Activated CD4-positive, alpha-beta memory T cell treated with anti-CD3 and anti-CD28 coated beads for 36 hours (primary cell): ENCODE data around the gene RNF14. TPM values are rescaled to one million over a fixed set of nuclear protein-coding genes. Genes with fewer than 3 reads are reported as not detected.

Experiments used
- CTCF ChIA-PET: fragments of 350-600 bp; sonication (Branson Sonifier 250); formaldehyde crosslinking; loops from one replicate; lab custom pipeline; 2021; ENCODE audit warnings: antibody characterized with exemption, inconsistent platforms; lab: Charles Lee
- POLR2A ChIA-PET: fragments of 350-600 bp; sonication (Branson Sonifier 250); formaldehyde crosslinking; loops from one replicate; lab custom pipeline; 2021; ENCODE audit warnings: antibody characterized with exemption; lab: Charles Lee
- DNase-seq: peaks from one replicate; pipeline ENCODE4 v3.0.0-alpha.2; 2020
- H3K27ac Mint-ChIP-seq: one replicate; pipeline ENCODE4 v1.8.0; 2021; ENCODE audit warnings: mixed read lengths
- H3K27me3 Mint-ChIP-seq: one replicate; pipeline ENCODE4 v1.8.0; 2021; ENCODE audit warnings: mixed read lengths
- H3K36me3 Mint-ChIP-seq: one replicate; pipeline ENCODE4 v1.8.0; 2021; ENCODE audit warnings: mixed read lengths
- H3K4me1 Mint-ChIP-seq: one replicate; pipeline ENCODE4 v1.8.0; 2021; ENCODE audit warnings: low read depth, mixed read lengths
- H3K4me3 Mint-ChIP-seq: one replicate; pipeline ENCODE4 v1.8.0; 2021; ENCODE audit warnings: mild to moderate bottlenecking, mixed read lengths
- H3K9me3 Mint-ChIP-seq: one replicate; pipeline ENCODE4 v1.8.0; 2021; ENCODE audit warnings: mixed read lengths
- intact Hi-C: fragments of 100-400 bp; cut with micrococcal nuclease; formaldehyde crosslinking; loops from one replicate; pipeline ENCODE4 v1.15.1; 2023
- total RNA-seq, 2 experiments: library from RNA; stranded (reverse); gene quantifications; one replicate each; pipeline ENCODE4 v1.2.3, GENCODE V29; 2021

Gene RNF14
- total RNA-seq, 2 experiments from 2014 or later = 34.6 to 39.5 TPM

GRCh38 chr5:141934099-141934844 is 34.6 kb upstream of the RNF14 start:
- H3K27ac Mint-ChIP-seq = no peak overlapping the region
- no peak for DNase-seq
- no peaks in the 10 kb centered on the region for H3K9me3 Mint-ChIP-seq
- no peaks in the 10 kb centered on the region for H3K4me1 Mint-ChIP-seq
- peaks cover 26% of the 10 kb centered on the region for H3K36me3 Mint-ChIP-seq
- POLR2A ChIA-PET = no interaction called here
- intact Hi-C loops = no loop called here
- H3K4me3 Mint-ChIP-seq = no peak overlapping the region
- H3K27me3 Mint-ChIP-seq = no peaks in the 10 kb centered on the region
- CTCF ChIA-PET = interaction anchor here (0.6 kb wide), 1 partner anchor 26 kb away, joined by 3 read pairs; no protein-coding TSS in a partner anchor

- no peak overlapping the region for H3K27ac Mint-ChIP-seq
- no peak for DNase-seq
- ChIA-PET CTCF (no interaction called here), POLR2A (no interaction called here)
- peaks cover 26% of the 10 kb centered on the region for H3K36me3 Mint-ChIP-seq
- no peaks in the 10 kb centered on the region for H3K27me3 Mint-ChIP-seq
- H3K4me3 Mint-ChIP-seq = no peak overlapping the region
- intact Hi-C loops = no loop called here
- no peaks in the 10 kb centered on the region for H3K9me3 Mint-ChIP-seq
- no peaks in the 10 kb centered on the region for H3K4me1 Mint-ChIP-seq
Measured at GRCh38 chr5:141935538-141935937, 33.4 kb upstream of the RNF14 start.

- Mint-ChIP-seq H3K9me3 (no peaks in the 10 kb centered on the region), H3K36me3 (peaks cover 5% of the 10 kb centered on the region), H3K4me3 (no peak overlapping the region), H3K27ac (peak overlapping the region; percentile 21), H3K4me1 (peaks cover 2% of the 10 kb centered on the region), H3K27me3 (no peaks in the 10 kb centered on the region)
- no peak for DNase-seq
- CTCF ChIA-PET = interaction anchor here (0.9 to 9.4 kb wide), 2 partner anchors 18 to 249 kb away, joined by 3 to 78 read pairs; partner anchors contain the start of gene PCDH12
- intact Hi-C loops = no loop called here
- POLR2A ChIA-PET = no interaction called here
Measured at GRCh38 chr5:141940695-141941271, 28.1 kb upstream of the RNF14 start.

- intact Hi-C loops = no loop called here
- Mint-ChIP-seq H3K9me3 (no peaks in the 10 kb centered on the region), H3K27me3 (no peaks in the 10 kb centered on the region), H3K4me1 (peaks cover 2% of the 10 kb centered on the region), H3K4me3 (no peak overlapping the region), H3K36me3 (peaks cover 1% of the 10 kb centered on the region), H3K27ac (no peak overlapping the region)
- ChIA-PET POLR2A (no interaction called here), CTCF (interaction anchor here (9.4 kb wide), 1 partner anchor 18 kb away, joined by 78 read pairs; the partner anchor contains the start of gene PCDH12)
- DNase-seq = no peak
Measured at GRCh38 chr5:141941307-141941706, 27.6 kb upstream of the RNF14 start.

GRCh38 chr5:141941779-141942178 is 27.1 kb upstream of the RNF14 start:
- H3K27ac Mint-ChIP-seq = no peak overlapping the region
- no peak overlapping the region for H3K4me3 Mint-ChIP-seq
- intact Hi-C loops = no loop called here
- ChIA-PET CTCF (interaction anchor here (9.4 kb wide), 1 partner anchor 17 kb away, joined by 78 read pairs; the partner anchor contains the start of gene PCDH12), POLR2A (no interaction called here)
- no peaks in the 10 kb centered on the region for H3K9me3 Mint-ChIP-seq
- H3K36me3 Mint-ChIP-seq = peaks cover 1% of the 10 kb centered on the region
- no peak for DNase-seq
- no peaks in the 10 kb centered on the region for H3K27me3 Mint-ChIP-seq
- peaks cover 2% of the 10 kb centered on the region for H3K4me1 Mint-ChIP-seq

GRCh38 chr5:141942185-141942857 is 26.6 kb upstream of the RNF14 start:
- no peak overlapping the region for H3K4me3 Mint-ChIP-seq
- H3K27ac Mint-ChIP-seq = no peak overlapping the region
- H3K9me3 Mint-ChIP-seq = no peaks in the 10 kb centered on the region
- ChIA-PET POLR2A (no interaction called here), CTCF (interaction anchor here (9.4 kb wide), 1 partner anchor 17 kb away, joined by 78 read pairs; the partner anchor contains the start of gene PCDH12)
- H3K4me1 Mint-ChIP-seq = peaks cover 2% of the 10 kb centered on the region
- DNase-seq = no peak
- no peaks in the 10 kb centered on the region for H3K27me3 Mint-ChIP-seq
- H3K36me3 Mint-ChIP-seq = peaks cover 1% of the 10 kb centered on the region
- intact Hi-C loops = no loop called here

GRCh38 chr5:141944076-141944475 is 24.8 kb upstream of the RNF14 start:
- POLR2A ChIA-PET = interaction anchor here (1.0 kb wide), 1 partner anchor 14 kb away, joined by 3 read pairs; the partner anchor contains the start of gene PCDH12
- peaks cover 1% of the 10 kb centered on the region for H3K36me3 Mint-ChIP-seq

GRCh38 chr5:141945511-141946051 is 23.3 kb upstream of the RNF14 start:
- no peaks in the 10 kb centered on the region for H3K36me3 Mint-ChIP-seq
- POLR2A ChIA-PET = no interaction called here
- H3K4me1 Mint-ChIP-seq = peaks cover 2% of the 10 kb centered on the region

More at GRCh38 chr5:141944076-141944475, 24.8 kb upstream of the RNF14 start:
- intact Hi-C loops = no loop called here
- Mint-ChIP-seq H3K4me1 (peaks cover 2% of the 10 kb centered on the region), H3K4me3 (no peak overlapping the region), H3K9me3 (no peaks in the 10 kb centered on the region), H3K27me3 (no peaks in the 10 kb centered on the region), H3K27ac (no peak overlapping the region)
- CTCF ChIA-PET = interaction anchor here (1.3 to 9.4 kb wide), 3 partner anchors 15 to 242 kb away, joined by 4 to 78 read pairs (median 4); partner anchors contain the start of genes PCDH12 and RNF14
- DNase-seq = no peak

GRCh38 chr5:141947316-141947715 is 21.6 kb upstream of the RNF14 start:
- Mint-ChIP-seq H3K4me1 (peaks cover 6% of the 10 kb centered on the region), H3K9me3 (no peaks in the 10 kb centered on the region), H3K27ac (no peak overlapping the region), H3K27me3 (no peaks in the 10 kb centered on the region), H3K36me3 (no peaks in the 10 kb centered on the region), H3K4me3 (no peak overlapping the region)
- intact Hi-C loops = no loop called here
- ChIA-PET POLR2A (interaction anchor here (0.6 kb wide), 1 partner anchor 106 kb away, joined by 3 read pairs; no protein-coding TSS in a partner anchor), CTCF (interaction anchor here (1.2 to 9.4 kb wide), 3 partner anchors 12 to 256 kb away, joined by 3 to 78 read pairs (median 6); partner anchors contain the start of gene PCDH12)
- no peak for DNase-seq

More at GRCh38 chr5:141945511-141946051, 23.3 kb upstream of the RNF14 start:
- Mint-ChIP-seq H3K27ac (no peak overlapping the region), H3K27me3 (no peaks in the 10 kb centered on the region), H3K4me3 (no peak overlapping the region), H3K9me3 (no peaks in the 10 kb centered on the region)
- DNase-seq = no peak
- intact Hi-C loops = no loop called here
- CTCF ChIA-PET = interaction anchor here (9.4 kb wide), 1 partner anchor 14 kb away, joined by 78 read pairs; the partner anchor contains the start of gene PCDH12

- intact Hi-C loops = no loop called here
- H3K9me3 Mint-ChIP-seq = no peaks in the 10 kb centered on the region
- H3K27ac Mint-ChIP-seq = no peak overlapping the region
- H3K4me1 Mint-ChIP-seq = peaks cover 6% of the 10 kb centered on the region
- no peaks in the 10 kb centered on the region for H3K36me3 Mint-ChIP-seq
- ChIA-PET POLR2A (no interaction called here), CTCF (interaction anchor here (2.2 kb wide), 1 partner anchor 69 kb away, joined by 6 read pairs; no protein-coding TSS in a partner anchor)
- DNase-seq = no peak
- no peak overlapping the region for H3K4me3 Mint-ChIP-seq
- no peaks in the 10 kb centered on the region for H3K27me3 Mint-ChIP-seq
Measured at GRCh38 chr5:141948812-141949211, 20.1 kb upstream of the RNF14 start.

GRCh38 chr5:141949511-141949910 is 19.4 kb upstream of the RNF14 start:
- ChIA-PET POLR2A (no interaction called here), CTCF (interaction anchor here (2.4 kb wide), 1 partner anchor 11 kb away, joined by 16 read pairs; no protein-coding TSS in a partner anchor)
- H3K27ac Mint-ChIP-seq = no peak overlapping the region
- no peaks in the 10 kb centered on the region for H3K27me3 Mint-ChIP-seq
- no peaks in the 10 kb centered on the region for H3K9me3 Mint-ChIP-seq
- intact Hi-C loops = no loop called here
- DNase-seq = no peak
- H3K36me3 Mint-ChIP-seq = no peaks in the 10 kb centered on the region
- peaks cover 6% of the 10 kb centered on the region for H3K4me1 Mint-ChIP-seq
- H3K4me3 Mint-ChIP-seq = no peak overlapping the region
